DND-41 (cell line): ENCODE measurements around the gene EDN2.

ENCODE experiments used
- EZH2 ChIP-seq: IDR thresholded peaks from 3 replicates; pipeline ENCODE4 v1.6.1; 2012; ENCODE audit warnings: borderline replicate concordance, low read depth, mild to moderate bottlenecking, moderate library complexity, low read length, inconsistent platforms; ENCODE audit not compliant: severe bottlenecking
- TF ChIP-seq, protein P1 (sequence below): IDR thresholded peaks from 2 replicates; pipeline ENCODE4 v1.5.1; 2012; ENCODE audit warnings: borderline replicate concordance, low read length, moderate library complexity, mild to moderate bottlenecking; ENCODE audit not compliant: poor library complexity, severe bottlenecking; ENCODE audit errors: extremely low read depth

DNA sequence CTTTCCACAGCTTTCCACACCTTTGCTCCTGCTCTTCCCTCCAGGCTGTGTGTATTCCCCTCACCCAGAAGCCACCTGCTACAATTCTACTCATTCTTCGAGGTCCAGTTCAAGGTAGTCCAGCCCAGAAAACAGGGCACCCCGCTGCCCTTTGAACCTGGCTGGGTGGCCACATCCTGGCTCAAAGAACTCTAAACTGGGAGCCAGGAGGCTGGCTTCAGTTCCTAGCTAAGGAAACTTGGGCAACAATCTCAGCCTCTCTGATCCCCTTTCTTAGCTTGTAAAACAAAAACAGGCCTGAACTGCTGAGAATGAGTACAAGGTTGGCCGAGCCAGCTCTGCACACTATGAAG is 4.7 kb downstream of the EDN2 start:
- TF ChIP-seq, protein P1, sequence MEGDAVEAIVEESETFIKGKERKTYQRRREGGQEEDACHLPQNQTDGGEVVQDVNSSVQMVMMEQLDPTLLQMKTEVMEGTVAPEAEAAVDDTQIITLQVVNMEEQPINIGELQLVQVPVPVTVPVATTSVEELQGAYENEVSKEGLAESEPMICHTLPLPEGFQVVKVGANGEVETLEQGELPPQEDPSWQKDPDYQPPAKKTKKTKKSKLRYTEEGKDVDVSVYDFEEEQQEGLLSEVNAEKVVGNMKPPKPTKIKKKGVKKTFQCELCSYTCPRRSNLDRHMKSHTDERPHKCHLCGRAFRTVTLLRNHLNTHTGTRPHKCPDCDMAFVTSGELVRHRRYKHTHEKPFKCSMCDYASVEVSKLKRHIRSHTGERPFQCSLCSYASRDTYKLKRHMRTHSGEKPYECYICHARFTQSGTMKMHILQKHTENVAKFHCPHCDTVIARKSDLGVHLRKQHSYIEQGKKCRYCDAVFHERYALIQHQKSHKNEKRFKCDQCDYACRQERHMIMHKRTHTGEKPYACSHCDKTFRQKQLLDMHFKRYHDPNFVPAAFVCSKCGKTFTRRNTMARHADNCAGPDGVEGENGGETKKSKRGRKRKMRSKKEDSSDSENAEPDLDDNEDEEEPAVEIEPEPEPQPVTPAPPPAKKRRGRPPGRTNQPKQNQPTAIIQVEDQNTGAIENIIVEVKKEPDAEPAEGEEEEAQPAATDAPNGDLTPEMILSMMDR: no peak
- TF ChIP-seq EZH2: no peak
